MCF 10A (cell line): ENCODE measurements around the gene SASH1. TPM values are rescaled to one million over a fixed set of nuclear protein-coding genes. Genes with fewer than 3 reads are reported as not detected.

Experiments used
- BruUV-seq: library from RNA; stranded (reverse); fragments of 400-500 nt; replicated peaks from 2 replicates; lab custom pipeline; 2021; lab: Mats Ljungman, UMichigan
- CTCF ChIA-PET: fragments of 300-600 bp; sonication (Branson Sonifier 250); formaldehyde crosslinking; extraction: SDS; loops from one replicate; lab custom pipeline; 2021; ENCODE audit warnings: antibody characterized with exemption, inconsistent platforms; lab: Yijun Ruan, JAX
- POLR2A ChIA-PET: fragments of 300-600, 350-650 bp; sonication (Branson Sonifier 250); formaldehyde crosslinking; extraction: SDS; loops from one replicate; lab custom pipeline; 2020; ENCODE audit warnings: antibody characterized with exemption, inconsistent platforms; lab: Yijun Ruan, JAX
- DNase-seq: peaks from one replicate; pipeline ENCODE4 v3.0.0-alpha.2; 2018; ENCODE audit not compliant: unreplicated experiment
- H3K27ac Mint-ChIP-seq: one replicate; pipeline ENCODE4 v1.8.0; 2022; ENCODE audit warnings: mild to moderate bottlenecking, low read depth, mixed read lengths; ENCODE audit not compliant: unreplicated experiment
- H3K27me3 Mint-ChIP-seq: one replicate; pipeline ENCODE4 v1.8.0; 2022; ENCODE audit warnings: mixed read lengths; ENCODE audit not compliant: insufficient read depth, unreplicated experiment
- H3K36me3 Mint-ChIP-seq: one replicate; pipeline ENCODE4 v1.8.0; 2022; ENCODE audit warnings: mild to moderate bottlenecking, moderate library complexity, mixed read lengths; ENCODE audit not compliant: insufficient read depth, unreplicated experiment
- H3K4me1 Mint-ChIP-seq: one replicate; pipeline ENCODE4 v1.8.0; 2022; ENCODE audit warnings: mixed read lengths; ENCODE audit not compliant: insufficient read depth, unreplicated experiment
- H3K4me3 Mint-ChIP-seq: one replicate; pipeline ENCODE4 v1.8.0; 2022; ENCODE audit warnings: mild to moderate bottlenecking, moderate library complexity, mixed read lengths; ENCODE audit not compliant: unreplicated experiment
- H3K9me3 Mint-ChIP-seq: one replicate; pipeline ENCODE4 v1.8.0; 2022; ENCODE audit warnings: mixed read lengths; ENCODE audit not compliant: unreplicated experiment
- CTCF ChIP-seq: fragments of 200-600 bp; IDR thresholded peaks from one replicate; pipeline ENCODE4 v1.8.0; 2022; ENCODE audit warnings: antibody characterized with exemption, mild to moderate bottlenecking; ENCODE audit not compliant: unreplicated experiment
- intact Hi-C: fragments of 100-400 bp; cut with micrococcal nuclease; formaldehyde crosslinking; loops from 2 replicates; pipeline ENCODE4 v1.14.1; 2022
- total RNA-seq: library from RNA; stranded (reverse); gene quantifications from 2 replicates; pipeline ENCODE4 v1.2.3, GENCODE V29; 2022

Gene SASH1
- total RNA-seq, 1 experiment from 2014 or later: 18.4 TPM

- H3K9me3 Mint-ChIP-seq: no peaks in the 10 kb centered on the region
- H3K4me3 Mint-ChIP-seq: no peak overlapping the region
- no TSS peak for BruUV-seq
- no peaks in the 10 kb centered on the region for H3K27me3 Mint-ChIP-seq
- DNase-seq: no peak
- no peak for TF ChIP-seq CTCF
- H3K4me1 Mint-ChIP-seq: no peaks in the 10 kb centered on the region
- CTCF ChIA-PET: interaction anchor here (0.6 to 0.7 kb wide), 2 partner anchors 18 to 46 kb away, joined by 3 read pairs; no protein-coding TSS in a partner anchor
- intact Hi-C loops: no loop called here
- POLR2A ChIA-PET: no interaction called here
- no peak overlapping the region for H3K27ac Mint-ChIP-seq
- peaks cover 51% of the 10 kb centered on the region for H3K36me3 Mint-ChIP-seq
These were observed 192.2 kb downstream of the SASH1 start for GRCh38 chr6:148534871-148535270.

GRCh38 chr6:148535381-148535780, 192.7 kb downstream of the SASH1 start:
- H3K4me3 Mint-ChIP-seq: no peak overlapping the region
- TF ChIP-seq CTCF: no peak
- intact Hi-C loops: no loop called here
- no peak for DNase-seq
- no peaks in the 10 kb centered on the region for H3K27me3 Mint-ChIP-seq
- peaks cover 51% of the 10 kb centered on the region for H3K36me3 Mint-ChIP-seq
- no peak overlapping the region for H3K27ac Mint-ChIP-seq
- no TSS peak for BruUV-seq
- POLR2A ChIA-PET: interaction anchor here (1.4 kb wide), 1 partner anchor 20 kb away, joined by 4 read pairs; no protein-coding TSS in a partner anchor
- no peaks in the 10 kb centered on the region for H3K9me3 Mint-ChIP-seq
- H3K4me1 Mint-ChIP-seq: no peaks in the 10 kb centered on the region
- CTCF ChIA-PET: no interaction called here

GRCh38 chr6:148535976-148536375, 193.3 kb downstream of the SASH1 start:
- CTCF ChIA-PET: interaction anchor here (0.6 to 0.8 kb wide), 2 partner anchors 304 to 358 kb away, joined by 3 read pairs; no protein-coding TSS in a partner anchor

More at GRCh38 chr6:148535976-148536375, 193.3 kb downstream of the SASH1 start:
- TF ChIP-seq CTCF: no peak
- intact Hi-C loops: no loop called here
- Mint-ChIP-seq H3K9me3 (no peaks in the 10 kb centered on the region), H3K4me1 (no peaks in the 10 kb centered on the region), H3K27ac (no peak overlapping the region), H3K4me3 (no peak overlapping the region), H3K36me3 (peaks cover 53% of the 10 kb centered on the region), H3K27me3 (no peaks in the 10 kb centered on the region)
- POLR2A ChIA-PET: interaction anchor here (1.4 kb wide), 1 partner anchor 20 kb away, joined by 4 read pairs; no protein-coding TSS in a partner anchor
- no TSS peak for BruUV-seq
- DNase-seq: no peak
